Measurements from ENCODE around the gene CAV1. TPM values are rescaled to one million over a fixed set of nuclear protein-coding genes. Genes with fewer than 3 reads are reported as not detected.

CAV1 gene
- total and polyA plus RNA-seq, 2 donors (not counting 1 experiment from before 2014, with no cell fraction given): 461 to 1,245 TPM

- Histone ChIP-seq H3K9ac (ENCODE audit: insufficient read depth, low read length) (no peak overlapping the region), H3K27ac (ENCODE audit: insufficient read depth, low read length) (peak overlapping the region; percentile 35), H3K79me2 (ENCODE audit: control insufficient read depth, insufficient read depth, low read length) (no peaks in the 10 kb centered on the region), H3K4me3 (replicated peaks in 1 of 4; ENCODE audit: control extremely low read depth in 1 of 4, insufficient read depth in 1 of 4, low read depth in 3 of 4, low read length in 4 of 4) (no peak overlapping the region), H3K36me3 (ENCODE audit: control insufficient read depth, insufficient read depth, low read length) (no peaks in the 10 kb centered on the region), H3K4me1 (ENCODE audit: control insufficient read depth, extremely low read depth, insufficient read depth, low read length) (peaks cover 28% of the 10 kb centered on the region), H3K27me3 (ENCODE audit: control insufficient read depth, insufficient read depth, low read length) (no peaks in the 10 kb centered on the region), H3K9me3 (ENCODE audit: control insufficient read depth, insufficient read depth, low read depth, low read length) (no peaks in the 10 kb centered on the region), H2AFZ (ENCODE audit: low read length) (no peak overlapping the region), H4K20me1 (ENCODE audit: control insufficient read depth, extremely low read depth, insufficient read depth, low read length) (no peaks in the 10 kb centered on the region), H3K4me2 (ENCODE audit: extremely low read depth, insufficient read depth, low read length) (peak overlapping the region; percentile 42)
- TF ChIP-seq EZH2 (IDR thresholded peaks at IDR 0.05; ENCODE audit: low read length, missing control alignments): no peak
- TF ChIP-seq, protein P1, sequence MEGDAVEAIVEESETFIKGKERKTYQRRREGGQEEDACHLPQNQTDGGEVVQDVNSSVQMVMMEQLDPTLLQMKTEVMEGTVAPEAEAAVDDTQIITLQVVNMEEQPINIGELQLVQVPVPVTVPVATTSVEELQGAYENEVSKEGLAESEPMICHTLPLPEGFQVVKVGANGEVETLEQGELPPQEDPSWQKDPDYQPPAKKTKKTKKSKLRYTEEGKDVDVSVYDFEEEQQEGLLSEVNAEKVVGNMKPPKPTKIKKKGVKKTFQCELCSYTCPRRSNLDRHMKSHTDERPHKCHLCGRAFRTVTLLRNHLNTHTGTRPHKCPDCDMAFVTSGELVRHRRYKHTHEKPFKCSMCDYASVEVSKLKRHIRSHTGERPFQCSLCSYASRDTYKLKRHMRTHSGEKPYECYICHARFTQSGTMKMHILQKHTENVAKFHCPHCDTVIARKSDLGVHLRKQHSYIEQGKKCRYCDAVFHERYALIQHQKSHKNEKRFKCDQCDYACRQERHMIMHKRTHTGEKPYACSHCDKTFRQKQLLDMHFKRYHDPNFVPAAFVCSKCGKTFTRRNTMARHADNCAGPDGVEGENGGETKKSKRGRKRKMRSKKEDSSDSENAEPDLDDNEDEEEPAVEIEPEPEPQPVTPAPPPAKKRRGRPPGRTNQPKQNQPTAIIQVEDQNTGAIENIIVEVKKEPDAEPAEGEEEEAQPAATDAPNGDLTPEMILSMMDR (conservative IDR thresholded peaks at IDR 0.05 in 1 of 2, IDR thresholded peaks at IDR 0.05 in 1 of 2; ENCODE audit: low read depth in 1 of 2, low read length in 2 of 2): no peak
- DNase-seq (ENCODE audit: low read depth in 2 of 2): peak in 1 of 2 donors; percentile 46
Measured at GRCh38 chr7:116571552-116571951, 46.7 kb downstream of the CAV1 start.

GRCh38 chr7:116572036-116572435 is 47.2 kb downstream of the CAV1 start:
- H3K27me3 ChIP-seq (ENCODE audit: control insufficient read depth, insufficient read depth, low read length): no peaks in the 10 kb centered on the region
- peaks cover 29% of the 10 kb centered on the region for H3K4me1 ChIP-seq (ENCODE audit: control insufficient read depth, extremely low read depth, insufficient read depth, low read length)
- H3K4me3 ChIP-seq (replicated peaks in 1 of 4; ENCODE audit: control extremely low read depth in 1 of 4, insufficient read depth in 1 of 4, low read depth in 3 of 4, low read length in 4 of 4): no peak overlapping the region
- no peaks in the 10 kb centered on the region for H3K79me2 ChIP-seq (ENCODE audit: control insufficient read depth, insufficient read depth, low read length)
- DNase-seq (ENCODE audit: low read depth in 2 of 2): no peak
- no peak overlapping the region for H3K9ac ChIP-seq (ENCODE audit: insufficient read depth, low read length)
- H3K27ac ChIP-seq (ENCODE audit: insufficient read depth, low read length): no peak overlapping the region
- H3K4me2 ChIP-seq (ENCODE audit: extremely low read depth, insufficient read depth, low read length): no peak overlapping the region
- no peak overlapping the region for H2AFZ ChIP-seq (ENCODE audit: low read length)
- no peak for TF ChIP-seq EZH2 (IDR thresholded peaks at IDR 0.05; ENCODE audit: low read length, missing control alignments)
- TF ChIP-seq, protein P1 (conservative IDR thresholded peaks at IDR 0.05 in 1 of 2, IDR thresholded peaks at IDR 0.05 in 1 of 2; ENCODE audit: low read depth in 1 of 2, low read length in 2 of 2): no peak
- H3K9me3 ChIP-seq (ENCODE audit: control insufficient read depth, insufficient read depth, low read depth, low read length): no peaks in the 10 kb centered on the region
- no peaks in the 10 kb centered on the region for H3K36me3 ChIP-seq (ENCODE audit: control insufficient read depth, insufficient read depth, low read length)
- H4K20me1 ChIP-seq (ENCODE audit: control insufficient read depth, extremely low read depth, insufficient read depth, low read length): no peaks in the 10 kb centered on the region

- H3K4me3 ChIP-seq (replicated peaks in 1 of 4; ENCODE audit: control extremely low read depth in 1 of 4, insufficient read depth in 1 of 4, low read depth in 3 of 4, low read length in 4 of 4): no peak overlapping the region
- no peaks in the 10 kb centered on the region for H3K79me2 ChIP-seq (ENCODE audit: control insufficient read depth, insufficient read depth, low read length)
- no peak for DNase-seq (ENCODE audit: low read depth in 2 of 2)
- TF ChIP-seq, protein P1 (conservative IDR thresholded peaks at IDR 0.05 in 1 of 2, IDR thresholded peaks at IDR 0.05 in 1 of 2; ENCODE audit: low read depth in 1 of 2, low read length in 2 of 2): no peak
- no peak for TF ChIP-seq EZH2 (IDR thresholded peaks at IDR 0.05; ENCODE audit: low read length, missing control alignments)
- no peak overlapping the region for H3K27ac ChIP-seq (ENCODE audit: insufficient read depth, low read length)
- H3K4me2 ChIP-seq (ENCODE audit: extremely low read depth, insufficient read depth, low read length): no peak overlapping the region
- no peaks in the 10 kb centered on the region for H4K20me1 ChIP-seq (ENCODE audit: control insufficient read depth, extremely low read depth, insufficient read depth, low read length)
- H3K27me3 ChIP-seq (ENCODE audit: control insufficient read depth, insufficient read depth, low read length): no peaks in the 10 kb centered on the region
- no peaks in the 10 kb centered on the region for H3K36me3 ChIP-seq (ENCODE audit: control insufficient read depth, insufficient read depth, low read length)
- no peak overlapping the region for H2AFZ ChIP-seq (ENCODE audit: low read length)
- no peak overlapping the region for H3K9ac ChIP-seq (ENCODE audit: insufficient read depth, low read length)
- H3K4me1 ChIP-seq (ENCODE audit: control insufficient read depth, extremely low read depth, insufficient read depth, low read length): peaks cover 32% of the 10 kb centered on the region
- no peaks in the 10 kb centered on the region for H3K9me3 ChIP-seq (ENCODE audit: control insufficient read depth, insufficient read depth, low read depth, low read length)
Measured at GRCh38 chr7:116573541-116573940, 48.7 kb downstream of the CAV1 start.

All from fibroblast of lung (primary cell).